ENCODE results near the gene SSNA1. TPM values are rescaled to one million over a fixed set of nuclear protein-coding genes. Genes with fewer than 3 reads are reported as not detected.

The SSNA1 gene
- polyA plus RNA-seq, 1 experiment = 35.0 TPM

DNA sequence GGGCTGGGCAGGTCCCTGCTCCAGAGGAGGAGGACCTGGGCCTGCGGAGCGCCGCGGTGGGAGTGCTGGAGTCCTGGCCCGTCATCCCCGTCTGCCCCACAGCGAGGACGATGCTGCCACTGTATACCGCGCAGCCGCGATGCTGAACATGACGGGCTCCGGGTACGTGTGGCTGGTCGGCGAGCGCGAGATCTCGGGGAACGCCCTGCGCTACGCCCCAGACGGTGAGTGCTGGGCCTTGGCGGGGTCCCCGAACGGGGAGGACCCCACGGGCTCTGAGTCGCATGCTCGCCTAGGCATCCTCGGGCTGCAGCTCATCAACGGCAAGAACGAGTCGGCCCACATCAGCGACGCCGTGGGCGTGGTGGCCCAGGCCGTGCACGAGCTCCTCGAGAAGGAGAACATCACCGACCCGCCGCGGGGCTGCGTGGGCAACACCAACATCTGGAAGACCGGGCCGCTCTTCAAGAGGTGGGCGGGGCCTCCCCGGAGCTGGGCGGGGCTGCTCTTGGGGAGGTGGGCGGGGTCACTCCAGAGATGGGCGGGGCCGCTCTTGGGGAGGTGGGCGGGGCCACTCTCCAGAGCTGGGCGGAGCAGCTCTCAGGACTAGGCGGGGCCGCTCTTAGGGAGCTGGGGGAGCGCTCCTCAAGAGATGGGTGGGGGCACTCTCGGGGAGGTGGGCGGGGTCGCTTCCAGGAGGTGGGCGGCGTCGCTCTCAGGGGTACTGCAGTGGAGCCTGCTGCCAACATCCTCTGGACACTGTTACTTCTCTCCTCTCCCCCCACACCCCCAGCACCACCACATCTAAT is 31.7 kb upstream of the SSNA1 start:
- peaks cover 3% of the 10 kb centered on the region; the same call in 1 of the 2 replicates for H3K9me3 ChIP-seq (ENCODE audit: control insufficient read depth, insufficient read depth, low read length)
- H3K27ac ChIP-seq (ENCODE audit: low read depth, low read length) = no peak overlapping the region
- ChIA-PET CTCF (interaction anchor here (0.6 to 0.7 kb wide), 2 partner anchors 72 to 665 kb away, joined by 3 read pairs; no protein-coding TSS in a partner anchor), POLR2A (interaction anchor here (0.7 to 1.6 kb wide), 5 partner anchors 18 to 320 kb away, joined by 3 to 9 read pairs (median 5); partner anchors contain the start of genes ANAPC2, SSNA1 and TUBB4B)
- H3K4me3 ChIP-seq (ENCODE audit: low read depth, low read length) = peak overlapping the region; percentile 48
- TF ChIP-seq, protein P1, sequence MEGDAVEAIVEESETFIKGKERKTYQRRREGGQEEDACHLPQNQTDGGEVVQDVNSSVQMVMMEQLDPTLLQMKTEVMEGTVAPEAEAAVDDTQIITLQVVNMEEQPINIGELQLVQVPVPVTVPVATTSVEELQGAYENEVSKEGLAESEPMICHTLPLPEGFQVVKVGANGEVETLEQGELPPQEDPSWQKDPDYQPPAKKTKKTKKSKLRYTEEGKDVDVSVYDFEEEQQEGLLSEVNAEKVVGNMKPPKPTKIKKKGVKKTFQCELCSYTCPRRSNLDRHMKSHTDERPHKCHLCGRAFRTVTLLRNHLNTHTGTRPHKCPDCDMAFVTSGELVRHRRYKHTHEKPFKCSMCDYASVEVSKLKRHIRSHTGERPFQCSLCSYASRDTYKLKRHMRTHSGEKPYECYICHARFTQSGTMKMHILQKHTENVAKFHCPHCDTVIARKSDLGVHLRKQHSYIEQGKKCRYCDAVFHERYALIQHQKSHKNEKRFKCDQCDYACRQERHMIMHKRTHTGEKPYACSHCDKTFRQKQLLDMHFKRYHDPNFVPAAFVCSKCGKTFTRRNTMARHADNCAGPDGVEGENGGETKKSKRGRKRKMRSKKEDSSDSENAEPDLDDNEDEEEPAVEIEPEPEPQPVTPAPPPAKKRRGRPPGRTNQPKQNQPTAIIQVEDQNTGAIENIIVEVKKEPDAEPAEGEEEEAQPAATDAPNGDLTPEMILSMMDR (IDR thresholded peaks at IDR 0.05; ENCODE audit: low read depth, low read length) = no peak
- DNase-seq (ENCODE audit: low read depth, low spot score) = no peak
- peaks cover 27% of the 10 kb centered on the region for H3K27me3 ChIP-seq (ENCODE audit: control insufficient read depth, insufficient read depth, low read length)

DNA sequence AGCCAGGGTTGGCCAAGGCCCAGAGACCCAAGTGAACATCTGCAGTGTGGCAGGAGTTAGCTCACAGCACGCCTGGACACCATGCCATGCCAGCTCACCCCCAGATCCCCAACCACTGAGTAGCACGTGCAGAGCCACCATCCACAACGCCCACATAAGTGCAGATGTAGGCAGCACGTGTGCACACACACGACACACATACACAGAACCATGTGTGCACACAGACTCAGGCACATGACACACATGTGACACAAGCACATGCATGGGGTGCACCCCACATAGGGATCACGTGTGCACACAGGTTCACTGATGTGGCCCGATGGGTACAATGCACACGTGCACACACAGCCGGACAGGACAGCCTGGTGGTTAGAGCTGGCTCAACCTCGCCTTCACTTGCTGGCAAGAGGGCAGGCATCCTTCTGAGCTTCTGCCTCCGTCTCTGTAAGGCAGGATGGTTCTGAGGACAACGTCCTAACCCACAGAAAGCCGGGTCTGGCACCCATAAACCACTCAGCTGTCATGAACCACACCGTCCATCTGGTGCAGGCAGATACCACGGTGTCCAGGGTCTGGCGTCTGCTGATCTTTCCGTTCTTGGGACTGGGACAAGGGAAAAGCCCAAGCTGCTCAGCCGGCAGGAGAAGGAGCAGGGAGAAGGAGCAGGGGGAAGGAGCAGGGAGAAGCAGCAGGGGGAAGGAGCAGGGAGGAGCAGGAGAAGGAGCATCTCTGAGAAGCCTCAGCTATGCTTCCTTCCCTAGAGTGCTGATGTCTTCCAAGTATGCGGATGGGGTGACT is 30.7 kb upstream of the SSNA1 start:
- CTCF ChIA-PET = no interaction called here
- POLR2A ChIA-PET = interaction anchor here (1.2 to 1.6 kb wide), 3 partner anchors 17 to 83 kb away, joined by 5 to 9 read pairs (median 7); partner anchors contain the start of genes ANAPC2, SSNA1 and TUBB4B
- Histone ChIP-seq H3K27ac (ENCODE audit: low read depth, low read length) (no peak overlapping the region), H3K4me3 (ENCODE audit: low read depth, low read length) (no peak overlapping the region), H3K27me3 (ENCODE audit: control insufficient read depth, insufficient read depth, low read length) (peaks cover 33% of the 10 kb centered on the region), H3K9me3 (ENCODE audit: control insufficient read depth, insufficient read depth, low read length) (no peaks in the 10 kb centered on the region; the same call in 1 of the 2 replicates)
- no peak for DNase-seq (ENCODE audit: low read depth, low spot score)
- TF ChIP-seq, protein P1 (IDR thresholded peaks at IDR 0.05; ENCODE audit: low read depth, low read length) = no peak

DNA sequence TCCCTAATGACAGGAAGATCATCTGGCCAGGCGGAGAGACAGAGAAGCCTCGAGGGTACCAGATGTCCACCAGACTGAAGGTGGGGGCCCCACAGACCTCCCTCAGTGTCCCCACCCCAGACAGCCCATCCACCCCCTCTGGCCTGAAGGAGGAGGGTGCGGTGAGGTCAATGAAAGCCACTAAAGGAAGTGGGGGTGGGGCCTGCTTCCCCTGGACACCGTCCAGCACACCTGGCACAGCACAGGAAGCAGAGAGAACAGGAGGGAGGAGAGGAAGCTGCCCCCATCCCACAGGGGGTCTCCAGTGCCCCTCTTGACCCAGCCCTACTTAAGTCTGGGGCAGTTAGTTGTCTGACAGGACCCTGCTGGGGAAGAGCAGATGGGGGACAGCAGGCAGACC is 29.9 kb upstream of the SSNA1 start:
- no peaks in the 10 kb centered on the region; the same call in 1 of the 2 replicates for H3K9me3 ChIP-seq (ENCODE audit: control insufficient read depth, insufficient read depth, low read length)

DNA sequence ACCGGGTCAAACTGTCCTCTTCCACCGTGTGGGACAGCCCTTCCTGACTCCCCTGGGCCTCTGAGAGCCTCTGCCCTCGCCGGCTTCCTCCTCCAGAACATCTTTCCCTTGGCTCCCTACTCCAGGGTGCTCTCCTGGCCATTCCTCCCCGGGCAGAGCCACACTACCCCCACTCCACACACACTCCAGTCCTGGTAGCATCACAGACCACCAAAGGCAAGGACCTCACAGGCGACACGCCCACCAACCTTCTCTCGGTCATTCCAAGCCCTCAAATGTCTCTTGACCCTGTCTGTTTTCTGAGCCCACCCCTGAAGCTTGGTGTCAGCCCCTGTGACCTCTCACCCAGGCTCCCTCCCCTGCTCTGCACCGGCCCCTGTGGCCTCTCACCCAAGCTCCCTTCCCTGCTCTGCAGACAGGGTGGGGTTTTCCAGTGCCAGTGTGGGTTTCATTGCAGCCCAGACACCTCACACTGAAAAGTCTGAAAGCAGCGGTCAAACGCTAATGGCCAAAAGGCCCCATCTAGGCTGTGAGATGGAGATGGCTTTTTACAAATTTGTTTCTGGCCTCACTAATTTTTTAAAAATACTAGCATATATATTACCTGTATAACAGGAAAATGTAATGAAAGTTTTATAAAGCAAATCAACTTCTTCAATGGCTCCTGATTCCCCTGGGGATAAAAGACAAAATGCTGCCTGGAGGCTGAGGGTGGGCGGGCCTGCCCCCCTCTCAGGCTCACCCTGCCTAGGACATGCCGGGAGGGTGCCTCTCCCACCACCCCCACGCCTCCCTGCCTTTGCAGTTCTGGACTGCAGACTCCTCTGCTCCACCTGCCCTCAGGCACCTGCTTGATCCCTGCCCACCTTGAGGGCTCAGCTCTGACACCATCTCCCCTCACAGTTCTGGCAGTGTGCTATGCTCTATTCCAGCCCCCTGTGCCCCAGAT is 29.1 kb upstream of the SSNA1 start:
- Histone ChIP-seq H3K27ac (ENCODE audit: low read depth, low read length) (no peak overlapping the region), H3K4me3 (ENCODE audit: low read depth, low read length) (no peak overlapping the region), H3K9me3 (ENCODE audit: control insufficient read depth, insufficient read depth, low read length) (peaks cover 2% of the 10 kb centered on the region; the same call in 1 of the 2 replicates), H3K27me3 (ENCODE audit: control insufficient read depth, insufficient read depth, low read length) (peaks cover 44% of the 10 kb centered on the region)
- DNase-seq (ENCODE audit: low read depth, low spot score) = no peak
- TF ChIP-seq, protein P1 (IDR thresholded peaks at IDR 0.05; ENCODE audit: low read depth, low read length) = no peak
- ChIA-PET CTCF (no interaction called here), POLR2A (interaction anchor here (0.6 kb wide), 1 partner anchor 92 kb away, joined by 8 read pairs; no protein-coding TSS in a partner anchor)

More for the DNA sequence above, 29.9 kb upstream of the SSNA1 start:
- H3K4me3 ChIP-seq (ENCODE audit: low read depth, low read length) = no peak overlapping the region
- DNase-seq (ENCODE audit: low read depth, low spot score) = no peak
- CTCF ChIA-PET = no interaction called here
- TF ChIP-seq, protein P1 (IDR thresholded peaks at IDR 0.05; ENCODE audit: low read depth, low read length) = no peak
- POLR2A ChIA-PET = no interaction called here
- H3K27me3 ChIP-seq (ENCODE audit: control insufficient read depth, insufficient read depth, low read length) = peaks cover 37% of the 10 kb centered on the region
- H3K27ac ChIP-seq (ENCODE audit: low read depth, low read length) = no peak overlapping the region
